ENCODE measurements around the gene EBP.

- TF ChIP-seq POLR2A (IDR thresholded peaks at IDR 0.05; ENCODE audit: low read depth): no peak
- TF ChIP-seq CTCF (IDR thresholded peaks at IDR 0.05): no peak
- no peak for TF ChIP-seq EP300 (IDR thresholded peaks at IDR 0.05)
- no peak for TF ChIP-seq POLR2AphosphoS5 (IDR thresholded peaks at IDR 0.05)
Observed at GRCh38 chrX:48516987-48517386, 4.6 kb upstream of the EBP start.

Data from esophagus muscularis mucosa (tissue), 4 donors.